NB4 (cell line): ENCODE measurements around the gene LRRC72.
"Not testable (repeated sequence)": the region's sequence is repeated elsewhere in the genome, so short reads cannot be mapped to it uniquely, and the experiment has no call there.

Experiments
- CTCF ChIP-seq: IDR thresholded peaks from one replicate; pipeline ENCODE4 v1.5.1; 2012; ENCODE audit warnings: low read depth, low read length
- MYC ChIP-seq: IDR thresholded peaks from 2 replicates; pipeline ENCODE4 v1.6.1; 2011; ENCODE audit warnings: low read depth, low read length
- POLR2A ChIP-seq: IDR thresholded peaks from 2 replicates; pipeline ENCODE4 v1.6.1; 2011; ENCODE audit warnings: mild to moderate bottlenecking; ENCODE audit not compliant: insufficient read length; ENCODE audit errors: extremely low read depth

- not testable (repeated sequence) for TF ChIP-seq CTCF, POLR2A, MYC
Measured at GRCh38 chr7:16540559-16540958, 13.9 kb downstream of the LRRC72 start.
